Activated CD4-positive, CD25-positive, alpha-beta regulatory T cell treated with anti-CD3 and anti-CD28 coated beads, Interleukin-2, amount 50 U/mL, for 16 hours (primary cell): ENCODE results near the gene C13orf46.

ENCODE experiments used
- DNase-seq: peaks from one replicate; pipeline ENCODE4 v3.0.0-alpha.2; 2020; ENCODE audit warnings: low read depth, low spot score

Gene C13orf46

GRCh38 chr13:113971471-113972231, 2.2 kb downstream of the C13orf46 start:
- no peak for DNase-seq

- DNase-seq = no peak
Observed at GRCh38 chr13:113970810-113971470, 2.9 kb downstream of the C13orf46 start.

GRCh38 chr13:113969973-113970611, 3.8 kb downstream of the C13orf46 start:
- DNase-seq = no peak

- DNase-seq = no peak
Observed at GRCh38 chr13:113969311-113969972, 4.4 kb downstream of the C13orf46 start.

- DNase-seq = no peak
Observed at GRCh38 chr13:113968463-113969310, 5.2 kb downstream of the C13orf46 start.

GRCh38 chr13:113967729-113968462, 6.0 kb downstream of the C13orf46 start:
- DNase-seq = no peak

GRCh38 chr13:113967206-113967720, 6.6 kb downstream of the C13orf46 start:
- no peak for DNase-seq

- DNase-seq = no peak
Observed at GRCh38 chr13:113965968-113966884, 7.7 kb downstream of the C13orf46 start.

GRCh38 chr13:113965383-113965874, 8.4 kb downstream of the C13orf46 start:
- DNase-seq = no peak

- DNase-seq = no peak
Observed at GRCh38 chr13:113964251-113964995, 9.5 kb downstream of the C13orf46 start.

- DNase-seq = no peak
Observed at GRCh38 chr13:113963376-113963775, 10.5 kb downstream of the C13orf46 start.

GRCh38 chr13:113962975-113963374, 10.9 kb downstream of the C13orf46 start:
- DNase-seq = no peak

- no peak for DNase-seq
Observed at GRCh38 chr13:113962386-113962785, 11.5 kb downstream of the C13orf46 start.

- DNase-seq = no peak
Observed at GRCh38 chr13:113960276-113960948, 13.5 kb downstream of the C13orf46 start.

GRCh38 chr13:113959198-113959597, 14.7 kb downstream of the C13orf46 start:
- DNase-seq = no peak

GRCh38 chr13:113958373-113958772, 15.5 kb downstream of the C13orf46 start:
- no peak for DNase-seq

- no peak for DNase-seq
Observed at GRCh38 chr13:113956571-113956970, 17.3 kb downstream of the C13orf46 start.

GRCh38 chr13:113955691-113956090, 18.2 kb downstream of the C13orf46 start:
- DNase-seq = no peak
